Neural cell (in vitro differentiated cells): ENCODE data around the gene DCX.

Experiments
- POLR2AphosphoS5 ChIP-seq: IDR thresholded peaks from 2 replicates; pipeline ENCODE4 v1.6.1; 2012
- SMC3 ChIP-seq: fragments of 450-650 bp; conservative IDR thresholded peaks from 2 replicates; pipeline ENCODE4 v1.6.1; 2014; ENCODE audit warnings: antibody characterized with exemption, mild to moderate bottlenecking, moderate library complexity; ENCODE audit not compliant: poor library complexity
- TAF1 ChIP-seq: IDR thresholded peaks from 2 replicates; pipeline ENCODE4 v1.6.1; 2012; ENCODE audit warnings: low read depth
- TF ChIP-seq, protein P1 (sequence below): fragments of 450-650 bp; IDR thresholded peaks from 2 replicates; pipeline ENCODE4 v1.5.1; 2014; ENCODE audit warnings: antibody characterized with exemption, mild to moderate bottlenecking, moderate library complexity; ENCODE audit not compliant: poor library complexity, severe bottlenecking

DNA sequence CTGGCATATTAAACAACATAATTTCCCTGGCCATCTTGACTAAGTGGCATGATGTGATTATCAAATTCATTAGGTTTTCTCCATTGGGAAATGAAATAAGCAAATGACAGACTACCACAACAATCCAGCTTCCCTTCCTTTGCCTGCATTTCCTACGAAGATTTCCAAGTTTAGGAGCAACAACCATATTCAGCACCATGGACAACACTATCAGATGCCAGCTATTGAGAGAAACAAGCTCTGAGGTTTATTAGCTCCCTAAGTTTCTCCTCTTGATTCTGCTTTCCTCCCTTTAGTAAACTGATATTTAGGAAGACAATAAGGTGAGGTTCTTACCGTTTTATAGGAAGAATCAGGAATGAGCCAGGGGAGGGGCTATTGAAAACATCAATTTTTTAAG is 36.2 kb downstream of the DCX start:
- TF ChIP-seq, protein P1, sequence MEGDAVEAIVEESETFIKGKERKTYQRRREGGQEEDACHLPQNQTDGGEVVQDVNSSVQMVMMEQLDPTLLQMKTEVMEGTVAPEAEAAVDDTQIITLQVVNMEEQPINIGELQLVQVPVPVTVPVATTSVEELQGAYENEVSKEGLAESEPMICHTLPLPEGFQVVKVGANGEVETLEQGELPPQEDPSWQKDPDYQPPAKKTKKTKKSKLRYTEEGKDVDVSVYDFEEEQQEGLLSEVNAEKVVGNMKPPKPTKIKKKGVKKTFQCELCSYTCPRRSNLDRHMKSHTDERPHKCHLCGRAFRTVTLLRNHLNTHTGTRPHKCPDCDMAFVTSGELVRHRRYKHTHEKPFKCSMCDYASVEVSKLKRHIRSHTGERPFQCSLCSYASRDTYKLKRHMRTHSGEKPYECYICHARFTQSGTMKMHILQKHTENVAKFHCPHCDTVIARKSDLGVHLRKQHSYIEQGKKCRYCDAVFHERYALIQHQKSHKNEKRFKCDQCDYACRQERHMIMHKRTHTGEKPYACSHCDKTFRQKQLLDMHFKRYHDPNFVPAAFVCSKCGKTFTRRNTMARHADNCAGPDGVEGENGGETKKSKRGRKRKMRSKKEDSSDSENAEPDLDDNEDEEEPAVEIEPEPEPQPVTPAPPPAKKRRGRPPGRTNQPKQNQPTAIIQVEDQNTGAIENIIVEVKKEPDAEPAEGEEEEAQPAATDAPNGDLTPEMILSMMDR: no peak
- TF ChIP-seq POLR2AphosphoS5 (no peak), TAF1 (no peak), SMC3 (no peak)
